Gastroesophageal sphincter (tissue), 3 donors: ENCODE results near the gene ASAP2.

Experiments used
- CTCF ChIP-seq, 4 experiments: fragments of 200-600 bp in 2 of 4; fragments of 450-650 bp in 2 of 4; sonication (generic) in 1 of 4; IDR thresholded peaks; one replicate each; pipeline ENCODE4 v1.5.1; 2017 to 2019; ENCODE audit warnings: antibody characterized with exemption in 4 of 4, mild to moderate bottlenecking in 2 of 4, moderate library complexity in 2 of 4
- EP300 ChIP-seq: sonication (generic); formaldehyde crosslinking; IDR thresholded peaks from one replicate; pipeline ENCODE4 v1.6.1; 2017; ENCODE audit warnings: antibody characterized with exemption, mild to moderate bottlenecking
- POLR2A ChIP-seq, 2 donors: fragments of 450-650 bp; IDR thresholded peaks; one replicate each; pipeline ENCODE4 v1.6.1; 2017; ENCODE audit warnings: antibody characterized with exemption in 2 of 2, mild to moderate bottlenecking in 2 of 2, moderate library complexity in 1 of 2

- TF ChIP-seq CTCF (IDR thresholded peaks at IDR 0.05) (no peak), EP300 (no peak), POLR2A (IDR thresholded peaks at IDR 0.05) (no peak)
Observed at GRCh38 chr2:9403924-9404323, 197.3 kb downstream of the ASAP2 start.
